Mesendoderm (in vitro differentiated cells): ENCODE data around the gene MPL.
A peak's percentile ranks its signal among the peaks of the same experiment; 100 is the strongest.

Experiments used
- DNase-seq: peaks from one replicate; pipeline ENCODE4 v3.0.0; 2013
- H2AK5ac ChIP-seq: 2 replicates; pipeline ENCODE4 v1.6.1; 2013; ENCODE audit warnings: low read length, inconsistent platforms
- H2BK120ac ChIP-seq: 2 replicates; pipeline ENCODE4 v1.6.1; 2013; ENCODE audit warnings: low read depth, mild to moderate bottlenecking, low read length, moderate library complexity, mixed read lengths
- H2BK15ac ChIP-seq: replicated peaks from 2 replicates; pipeline ENCODE4 v1.6.1; 2013; ENCODE audit warnings: low read depth, mild to moderate bottlenecking, moderate library complexity
- H2BK5ac ChIP-seq: 2 replicates; pipeline ENCODE4 v1.6.1; 2013; ENCODE audit warnings: low read length, inconsistent platforms
- H3K18ac ChIP-seq: 2 replicates; pipeline ENCODE4 v1.6.1; 2013; ENCODE audit warnings: mild to moderate bottlenecking, low read length, mixed read lengths
- H3K23ac ChIP-seq: one replicate; pipeline ENCODE4 v1.6.1; 2013; ENCODE audit warnings: low read length
- H3K27ac ChIP-seq: 2 replicates; pipeline ENCODE4 v1.5.1; 2013; ENCODE audit warnings: low read depth, mild to moderate bottlenecking, inconsistent platforms, low read length, moderate library complexity
- H3K27me3 ChIP-seq: 2 replicates; pipeline ENCODE4 v1.6.1; 2013; ENCODE audit warnings: low read length, control low read depth, mild to moderate bottlenecking, inconsistent platforms; ENCODE audit not compliant: insufficient read depth, poor library complexity
- H3K36me3 ChIP-seq: 2 replicates; pipeline ENCODE4 v1.6.1; 2013; ENCODE audit warnings: low read length, inconsistent platforms; ENCODE audit not compliant: control insufficient read depth, insufficient read depth
- H3K4ac ChIP-seq: one replicate; pipeline ENCODE4 v1.6.1; 2013; ENCODE audit warnings: low read depth, mild to moderate bottlenecking, low read length, moderate library complexity
- H3K4me1 ChIP-seq: 2 replicates; pipeline ENCODE4 v1.6.1; 2013; ENCODE audit warnings: low read depth, low read length, inconsistent platforms; ENCODE audit not compliant: control insufficient read depth
- H3K4me2 ChIP-seq: 2 replicates; pipeline ENCODE4 v1.6.1; 2013; ENCODE audit warnings: low read length
- H3K4me3 ChIP-seq: 2 replicates; pipeline ENCODE4 v1.5.1; 2013; ENCODE audit warnings: mild to moderate bottlenecking, low read length
- H3K56ac ChIP-seq: one replicate; pipeline ENCODE4 v1.6.1; 2013; ENCODE audit warnings: low read length
- H3K79me1 ChIP-seq: 2 replicates; pipeline ENCODE4 v1.6.1; 2013; ENCODE audit warnings: low read length, inconsistent platforms
- H3K79me2 ChIP-seq: 2 replicates; pipeline ENCODE4 v1.6.1; 2013; ENCODE audit warnings: mild to moderate bottlenecking, low read length; ENCODE audit not compliant: control insufficient read depth, insufficient read depth
- H3K9ac ChIP-seq: 2 replicates; pipeline ENCODE4 v1.6.1; 2013; ENCODE audit warnings: low read length, inconsistent platforms
- H4K5ac ChIP-seq: one replicate; pipeline ENCODE4 v1.6.1; 2013; ENCODE audit warnings: low read length
- H4K8ac ChIP-seq: one replicate; pipeline ENCODE4 v1.6.1; 2013; ENCODE audit warnings: low read depth, mild to moderate bottlenecking, control low read depth, low read length, moderate library complexity
- WGBS: extraction: QIAGEN DNeasy Blood & Tissue Kit; methylation state at CpG from one replicate; pipeline ENCODE4 v1.1.7; 2013; ENCODE audit warnings: low lambda C conversion rate, missing lambda C conversion rate; ENCODE audit not compliant: insufficient coverage; ENCODE audit errors: extremely low coverage; 5-methylcytosine and 5-hydroxymethylcytosine counted together

Gene MPL

GRCh38 chr1:43345120-43345519 is 7.5 kb downstream of the MPL start:
- WGBS = no CpG with 5 or more reads among the region's 3 CpGs

DNA sequence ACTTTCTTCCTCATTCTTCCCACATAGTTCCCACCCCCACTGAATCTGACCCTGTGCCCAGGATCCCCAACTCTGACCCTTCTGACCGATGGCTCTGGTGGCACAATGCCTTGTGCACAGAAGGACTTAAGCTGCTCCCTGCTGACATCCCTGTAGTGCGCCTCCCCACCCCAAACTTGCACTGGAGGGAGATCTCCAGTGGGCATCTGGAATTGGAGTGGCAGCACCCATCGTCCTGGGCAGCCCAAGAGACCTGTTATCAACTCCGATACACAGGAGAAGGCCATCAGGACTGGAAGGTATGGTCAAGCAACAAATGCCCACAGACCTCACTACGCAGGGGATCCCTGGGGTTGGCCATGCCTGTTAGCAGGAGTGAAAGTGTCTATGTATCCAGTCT is 9.0 kb downstream of the MPL start:
- H2BK120ac ChIP-seq = no peak overlapping the region
- H3K4me1 ChIP-seq = peaks cover 7% of the 10 kb centered on the region
- no peak overlapping the region for H2AK5ac ChIP-seq
- no peak overlapping the region for H3K27ac ChIP-seq
- no CpG with 5 or more reads among the region's 5 CpGs for WGBS
- no peak overlapping the region for H3K4me2 ChIP-seq
- H3K9ac ChIP-seq = no peak overlapping the region
- no peak overlapping the region for H2BK15ac ChIP-seq
- no peak overlapping the region for H4K5ac ChIP-seq
- H3K79me2 ChIP-seq = no peaks in the 10 kb centered on the region
- no peak overlapping the region for H2BK5ac ChIP-seq
- no peak overlapping the region for H3K23ac ChIP-seq
- no peaks in the 10 kb centered on the region for H3K27me3 ChIP-seq
- H3K79me1 ChIP-seq = no peaks in the 10 kb centered on the region
- no peak overlapping the region for H4K8ac ChIP-seq
- no peak overlapping the region for H3K4ac ChIP-seq
- no peak overlapping the region for H3K18ac ChIP-seq
- H3K56ac ChIP-seq = no peak overlapping the region
- H3K36me3 ChIP-seq = no peaks in the 10 kb centered on the region
- no peak for DNase-seq
- H3K4me3 ChIP-seq = no peak overlapping the region

More at GRCh38 chr1:43345120-43345519, 7.5 kb downstream of the MPL start:
- H3K4me3 ChIP-seq = no peak overlapping the region
- no peak overlapping the region for H3K23ac ChIP-seq
- peaks cover 7% of the 10 kb centered on the region for H3K4me1 ChIP-seq
- H3K56ac ChIP-seq = no peak overlapping the region
- no peak overlapping the region for H3K4ac ChIP-seq
- no peaks in the 10 kb centered on the region for H3K79me1 ChIP-seq
- H3K4me2 ChIP-seq = no peak overlapping the region
- no peaks in the 10 kb centered on the region for H3K79me2 ChIP-seq
- H3K27ac ChIP-seq = no peak overlapping the region
- DNase-seq = peak; percentile 48
- no peak overlapping the region for H2BK5ac ChIP-seq
- H2BK15ac ChIP-seq = no peak overlapping the region
- no peak overlapping the region for H2AK5ac ChIP-seq
- H3K9ac ChIP-seq = no peak overlapping the region
- H3K27me3 ChIP-seq = no peaks in the 10 kb centered on the region
- H4K8ac ChIP-seq = no peak overlapping the region
- no peak overlapping the region for H3K18ac ChIP-seq
- no peak overlapping the region for H4K5ac ChIP-seq
- H3K36me3 ChIP-seq = no peaks in the 10 kb centered on the region
- H2BK120ac ChIP-seq = no peak overlapping the region

DNA sequence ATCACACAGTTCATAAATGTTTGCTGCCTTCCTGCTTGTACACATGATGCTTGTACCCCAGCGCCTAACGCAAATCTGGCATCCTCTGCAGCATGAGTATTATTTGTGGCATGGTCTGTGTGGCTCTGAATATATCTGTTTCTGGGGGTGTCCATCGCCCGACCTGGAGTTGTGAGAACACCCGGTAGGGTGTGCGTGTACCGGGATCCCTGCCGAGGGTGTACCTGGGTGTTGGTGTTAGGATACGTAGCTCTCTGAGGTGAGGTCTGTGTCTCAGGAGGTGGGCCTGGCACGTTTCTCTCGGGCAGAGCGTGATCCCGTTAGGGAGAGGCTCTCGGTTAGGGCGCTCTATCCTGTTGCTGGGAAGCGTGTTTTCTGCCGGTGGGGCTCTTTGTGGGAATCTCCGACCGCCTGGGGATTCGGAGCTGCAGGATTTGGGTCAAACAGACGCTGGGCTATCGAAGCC is 10.8 kb downstream of the MPL start:
- no peak overlapping the region for H3K23ac ChIP-seq
- H2BK15ac ChIP-seq = no peak overlapping the region
- H3K56ac ChIP-seq = peak overlapping the region; percentile 89
- no CpG with 5 or more reads among the region's 22 CpGs for WGBS
- H3K27me3 ChIP-seq = no peaks in the 10 kb centered on the region
- no peak overlapping the region for H4K5ac ChIP-seq
- no peak for DNase-seq
- H3K79me2 ChIP-seq = no peaks in the 10 kb centered on the region
- H3K18ac ChIP-seq = peak overlapping the region; percentile 91
- H2BK5ac ChIP-seq = no peak overlapping the region
- peak overlapping the region; percentile 91 for H3K4ac ChIP-seq
- peak overlapping the region; percentile 76 for H3K4me2 ChIP-seq
- H3K27ac ChIP-seq = peak overlapping the region; percentile 71
- H3K79me1 ChIP-seq = no peaks in the 10 kb centered on the region
- H3K36me3 ChIP-seq = no peaks in the 10 kb centered on the region
- peak overlapping the region; percentile 37 for H3K4me3 ChIP-seq
- peak overlapping the region; percentile 85 for H3K9ac ChIP-seq
- no peak overlapping the region for H2BK120ac ChIP-seq
- H3K4me1 ChIP-seq = peaks cover 7% of the 10 kb centered on the region
- H4K8ac ChIP-seq = no peak overlapping the region
- no peak overlapping the region for H2AK5ac ChIP-seq

GRCh38 chr1:43348809-43349593 is 11.4 kb downstream of the MPL start:
- no peak overlapping the region for H4K5ac ChIP-seq
- no peaks in the 10 kb centered on the region for H3K79me1 ChIP-seq
- peak overlapping the region; percentile 99 for H3K27ac ChIP-seq
- no peak overlapping the region for H2AK5ac ChIP-seq
- peak overlapping the region; percentile 92 for H3K9ac ChIP-seq
- H2BK15ac ChIP-seq = no peak overlapping the region
- H3K4me1 ChIP-seq = peaks cover 7% of the 10 kb centered on the region
- H4K8ac ChIP-seq = no peak overlapping the region
- peak overlapping the region; percentile 68 for H3K4me3 ChIP-seq
- H2BK120ac ChIP-seq = peak overlapping the region; percentile 47
- H3K4ac ChIP-seq = peak overlapping the region; percentile 91
- H3K56ac ChIP-seq = peak overlapping the region; percentile 99
- H3K23ac ChIP-seq = no peak overlapping the region
- no peaks in the 10 kb centered on the region for H3K79me2 ChIP-seq
- H3K4me2 ChIP-seq = peak overlapping the region; percentile 85
- H2BK5ac ChIP-seq = peak overlapping the region; percentile 93
- H3K27me3 ChIP-seq = no peaks in the 10 kb centered on the region
- WGBS = no CpG with 5 or more reads among the region's 72 CpGs
- peak overlapping the region; percentile 91 for H3K18ac ChIP-seq
- peak; percentile 95 for DNase-seq
- H3K36me3 ChIP-seq = no peaks in the 10 kb centered on the region

DNA sequence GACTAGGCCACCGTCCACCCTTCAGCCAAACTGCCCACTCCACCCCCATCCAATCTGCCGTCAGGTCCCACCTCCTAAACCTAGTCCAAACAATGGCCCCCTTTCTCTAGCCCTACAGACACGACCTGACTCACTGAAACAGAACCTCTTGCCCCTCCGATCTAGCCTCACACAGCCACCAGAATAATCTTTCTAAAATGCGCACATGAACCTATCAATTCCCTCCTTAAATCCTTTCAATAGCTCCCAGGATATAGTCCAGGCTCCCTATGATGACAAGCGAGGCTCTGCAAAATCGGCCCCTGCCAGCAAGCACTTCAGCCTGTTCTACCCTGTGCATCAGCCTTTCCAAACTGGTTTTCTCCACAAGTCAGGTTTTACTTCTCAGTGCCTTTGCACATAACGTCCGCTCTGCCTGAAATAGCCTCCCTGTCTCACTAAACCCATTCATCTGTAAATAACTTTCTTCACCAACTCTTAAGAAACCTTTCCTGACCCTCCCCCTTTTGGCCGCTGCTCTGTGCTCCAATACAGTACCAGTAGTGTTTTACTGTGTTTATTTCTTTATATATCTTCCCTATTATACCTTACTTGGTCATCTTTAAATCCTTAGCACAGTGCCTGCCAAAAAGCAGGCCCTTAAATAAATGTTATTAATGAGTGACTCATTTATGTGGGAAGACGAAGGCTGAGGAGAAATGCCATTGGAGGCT is 12.1 kb downstream of the MPL start:
- peak overlapping the region; percentile 86 for H4K5ac ChIP-seq
- H2AK5ac ChIP-seq = peak overlapping the region; percentile 29
- peak overlapping the region; percentile 55 for H3K4me2 ChIP-seq
- no CpG with 5 or more reads among the region's 11 CpGs for WGBS
- no peaks in the 10 kb centered on the region for H3K79me2 ChIP-seq
- H3K4me1 ChIP-seq = peaks cover 7% of the 10 kb centered on the region
- DNase-seq = no peak
- H2BK120ac ChIP-seq = no peak overlapping the region
- H3K56ac ChIP-seq = peak overlapping the region; percentile 84
- H3K36me3 ChIP-seq = no peaks in the 10 kb centered on the region
- H3K79me1 ChIP-seq = no peaks in the 10 kb centered on the region
- H3K9ac ChIP-seq = peak overlapping the region; percentile 52
- peak overlapping the region; percentile 18 for H2BK5ac ChIP-seq
- no peak overlapping the region for H3K23ac ChIP-seq
- H3K4me3 ChIP-seq = no peak overlapping the region
- H3K4ac ChIP-seq = peak overlapping the region; percentile 17
- H3K27ac ChIP-seq = peak overlapping the region; percentile 99
- no peak overlapping the region for H4K8ac ChIP-seq
- no peaks in the 10 kb centered on the region for H3K27me3 ChIP-seq
- H2BK15ac ChIP-seq = no peak overlapping the region
- H3K18ac ChIP-seq = peak overlapping the region; percentile 13
